PFSK-1 (cell line): ENCODE data around the gene ASTL.

ENCODE experiments used
- POLR2AphosphoS5 ChIP-seq: IDR thresholded peaks from 2 replicates; pipeline ENCODE4 v1.6.1; 2012; ENCODE audit warnings: low read depth, mild to moderate bottlenecking, control low read depth, low read length, moderate library complexity
- TAF1 ChIP-seq: IDR thresholded peaks from 2 replicates; pipeline ENCODE4 v1.6.1; 2012; ENCODE audit warnings: low read length, control low read depth, borderline replicate concordance; ENCODE audit not compliant: insufficient read depth

DNA sequence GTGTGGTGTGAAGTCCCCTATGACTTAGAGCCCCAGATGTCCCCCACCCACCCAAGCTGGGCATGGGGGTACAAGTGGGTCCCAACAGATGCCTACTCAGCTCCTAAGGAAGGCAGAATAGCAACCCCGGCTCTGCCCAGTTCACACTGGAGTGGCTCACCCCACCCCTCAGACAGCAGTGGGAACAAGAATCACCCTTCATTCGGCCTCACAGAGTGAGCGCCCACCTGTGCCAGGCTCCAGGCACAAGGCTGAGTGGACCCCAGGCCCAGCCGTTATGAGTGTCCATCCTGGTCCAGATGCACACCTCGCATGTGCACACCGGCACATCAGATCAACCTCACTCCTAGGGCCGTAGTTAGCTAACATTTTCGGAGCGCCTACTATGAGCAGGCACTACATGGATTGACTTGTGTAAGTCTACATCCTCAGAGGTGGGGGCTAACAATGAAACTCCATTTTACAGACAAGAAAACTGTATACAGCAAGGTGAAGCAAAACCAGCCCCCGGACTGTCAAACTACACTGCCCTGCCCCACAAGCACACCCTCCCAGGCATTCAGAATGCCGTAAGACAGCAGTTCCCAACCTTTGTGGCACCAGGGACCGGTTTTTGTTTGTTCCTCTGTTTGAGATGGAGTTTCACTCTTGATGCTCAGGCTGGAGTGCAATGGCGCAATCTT, 2.8 kb upstream of the ASTL start:
- no peak for TF ChIP-seq POLR2AphosphoS5
- TF ChIP-seq TAF1, result no peak
